IMR-90 (cell line): ENCODE data around the gene SYNGR4. TPM values are rescaled to one million over a fixed set of nuclear protein-coding genes. Genes with fewer than 3 reads are reported as not detected.

Source experiments
- ATAC-seq: fragments of 200-7000 bp; cut with Tn5 transposase; 2 replicates; pipeline ENCODE4 v1.9.1; 2020; ENCODE audit warnings: low read depth, mild to moderate bottlenecking, moderate library complexity
- BruUV-seq: library from RNA; stranded (reverse); fragments of 400-500 nt; replicated peaks from 2 replicates; lab custom pipeline; 2021; lab: Mats Ljungman, UMichigan
- CTCF ChIA-PET: fragments of 300-600 bp; formaldehyde crosslinking; extraction: SDS; loops from one replicate; lab custom pipeline; 2021; ENCODE audit warnings: antibody characterized with exemption; lab: Yijun Ruan, JAX
- POLR2A ChIA-PET: fragments of 300-600 bp; sonication (Branson Sonifier 250); formaldehyde crosslinking; loops from one replicate; lab custom pipeline; 2022; ENCODE audit warnings: antibody characterized with exemption; ENCODE audit not compliant: unreplicated experiment; lab: Charles Lee
- DNase-seq: peaks from one replicate; pipeline ENCODE4 v3.0.0; 2013
- H2AFZ ChIP-seq: replicated peaks from 2 replicates; pipeline ENCODE3; 2013; ENCODE audit warnings: low read length, mild to moderate bottlenecking; ENCODE audit not compliant: poor library complexity
- H2AK5ac ChIP-seq: 2 replicates; pipeline ENCODE4 v1.6.1; 2013; ENCODE audit warnings: low read depth, low read length, inconsistent platforms
- H2AK9ac ChIP-seq: replicated peaks from 2 replicates; pipeline ENCODE3; 2013; ENCODE audit warnings: mild to moderate bottlenecking, low read depth, low read length, moderate library complexity; ENCODE audit not compliant: poor library complexity
- H2BK120ac ChIP-seq: 2 replicates; pipeline ENCODE4 v1.6.1; 2013; ENCODE audit warnings: low read depth, low read length, inconsistent platforms
- H2BK15ac ChIP-seq: 3 replicates; pipeline ENCODE4 v1.6.1; 2013; ENCODE audit warnings: low read depth, low read length, inconsistent platforms
- H2BK20ac ChIP-seq: 2 replicates; pipeline ENCODE4 v1.6.1; 2013; ENCODE audit warnings: low read depth, mild to moderate bottlenecking, inconsistent platforms, low read length, moderate library complexity
- H2BK5ac ChIP-seq: 2 replicates; pipeline ENCODE4 v1.6.1; 2013; ENCODE audit warnings: mild to moderate bottlenecking, low read depth, low read length, inconsistent platforms; ENCODE audit not compliant: poor library complexity, severe bottlenecking
- H3K14ac ChIP-seq: replicated peaks from 2 replicates; pipeline ENCODE4 v1.6.1; 2013; ENCODE audit warnings: low read depth, low read length, inconsistent platforms
- H3K18ac ChIP-seq: 2 replicates; pipeline ENCODE4 v1.6.1; 2013; ENCODE audit warnings: low read depth, low read length, control low read depth
- H3K23ac ChIP-seq: 2 replicates; pipeline ENCODE4 v1.6.1; 2013; ENCODE audit warnings: low read depth, low read length, inconsistent platforms
- H3K27ac ChIP-seq: 2 replicates; pipeline ENCODE4 v1.5.1; 2013; ENCODE audit warnings: mild to moderate bottlenecking, control low read depth, low read length; ENCODE audit not compliant: insufficient read depth
- H3K27me3 ChIP-seq: 2 replicates; pipeline ENCODE4 v1.6.1; 2013; ENCODE audit warnings: low read length; ENCODE audit not compliant: control insufficient read depth, insufficient read depth
- H3K36me3 ChIP-seq: 2 replicates; pipeline ENCODE4 v1.6.1; 2013; ENCODE audit warnings: low read length, mixed read lengths; ENCODE audit not compliant: control insufficient read depth, insufficient read depth
- H3K4ac ChIP-seq: 2 replicates; pipeline ENCODE4 v1.6.1; 2013; ENCODE audit warnings: low read depth, low read length, inconsistent platforms
- H3K4me1 ChIP-seq: 2 replicates; pipeline ENCODE4 v1.6.1; 2013; ENCODE audit warnings: low read length, mixed read lengths; ENCODE audit not compliant: control insufficient read depth, insufficient read depth
- H3K4me2 ChIP-seq: 2 replicates; pipeline ENCODE4 v1.6.1; 2013; ENCODE audit warnings: low read depth, mild to moderate bottlenecking, control low read depth, low read length, moderate library complexity
- H3K4me3 ChIP-seq: 2 replicates; pipeline ENCODE4 v1.5.1; 2013; ENCODE audit warnings: low read depth, mild to moderate bottlenecking, control low read depth, low read length, moderate library complexity; ENCODE audit not compliant: insufficient read depth
- H3K56ac ChIP-seq: 2 replicates; pipeline ENCODE4 v1.6.1; 2013; ENCODE audit warnings: low read length, inconsistent platforms; ENCODE audit not compliant: insufficient read depth; ENCODE audit errors: extremely low read depth
- H3K79me1 ChIP-seq, 2 experiments: 2 replicates each; pipeline ENCODE4 v1.6.1; 2013; ENCODE audit warnings: low read length in 2 of 2, inconsistent platforms in 1 of 2, low read depth in 1 of 2
- H3K9ac ChIP-seq: 2 replicates; pipeline ENCODE4 v1.6.1; 2013; ENCODE audit warnings: low read depth, low read length, control low read depth
- H3K9me1 ChIP-seq: 2 replicates; pipeline ENCODE4 v1.6.1; 2013; ENCODE audit warnings: low read length, inconsistent platforms; ENCODE audit not compliant: insufficient read depth
- H3K9me3 ChIP-seq: 2 replicates; pipeline ENCODE4 v1.6.1; 2013; ENCODE audit warnings: low read length; ENCODE audit not compliant: control insufficient read depth, insufficient read depth
- H4K20me1 ChIP-seq: 2 replicates; pipeline ENCODE4 v1.6.1; 2013; ENCODE audit warnings: low read length, inconsistent platforms; ENCODE audit not compliant: insufficient read depth
- H4K5ac ChIP-seq: 2 replicates; pipeline ENCODE4 v1.6.1; 2013; ENCODE audit warnings: mild to moderate bottlenecking, low read depth, low read length, control low read depth
- H4K8ac ChIP-seq, 2 experiments: 2 replicates each; pipeline ENCODE4 v1.6.1; 2013; ENCODE audit warnings: low read depth in 2 of 2, low read length in 2 of 2, control low read depth in 1 of 2, inconsistent platforms in 1 of 2
- H4K91ac ChIP-seq: 2 replicates; pipeline ENCODE4 v1.6.1; 2013; ENCODE audit warnings: low read depth, low read length, inconsistent platforms; ENCODE audit not compliant: insufficient read depth
- CEBPB ChIP-seq: IDR thresholded peaks from 2 replicates; pipeline ENCODE4 v1.6.1; 2012; ENCODE audit warnings: low read depth, low read length, improper control_type of control experiment
- CTCF ChIP-seq: conservative IDR thresholded peaks from 2 replicates; pipeline ENCODE4 v1.5.1; 2012; ENCODE audit warnings: mild to moderate bottlenecking, low read depth, low read length, improper control_type of control experiment
- MAFK ChIP-seq: IDR thresholded peaks from 2 replicates; pipeline ENCODE4 v1.6.1; 2012; ENCODE audit warnings: low read depth, low read length, improper control_type of control experiment
- MAZ ChIP-seq: IDR thresholded peaks from 2 replicates; pipeline ENCODE4 v1.6.1; 2012; ENCODE audit warnings: low read depth, mild to moderate bottlenecking, low read length, improper control_type of control experiment, moderate library complexity, borderline replicate concordance
- RAD21 ChIP-seq: IDR thresholded peaks from 2 replicates; pipeline ENCODE4 v1.6.1; 2012; ENCODE audit warnings: low read length, improper control_type of control experiment
- SMC3 ChIP-seq: fragments of 150-350 bp; IDR thresholded peaks from 2 replicates; pipeline ENCODE4 v1.6.1; 2016; ENCODE audit warnings: low read depth, mild to moderate bottlenecking, antibody characterized with exemption, low read length, moderate library complexity
- WGBS, 2 experiments: methylation state at CpG; one replicate each; pipeline versions ENCODE4 v1.1.5 to v1.1.7; 2013; ENCODE audit warnings: missing lambda C conversion rate in 2 of 2; ENCODE audit not compliant: insufficient read length in 1 of 2; ENCODE audit errors: extremely low coverage in 2 of 2; 5-methylcytosine and 5-hydroxymethylcytosine counted together
- dilution Hi-C: fragments of 300-500 bp; cut with HindIII; formaldehyde crosslinking; loops from one replicate; pipeline ENCODE4 v1.14.3; 2018; ENCODE audit warnings: low sequenced_read_pairs; ENCODE audit not compliant: unreplicated experiment
- in situ Hi-C: fragments of 300-500 bp; cut with MboI; formaldehyde crosslinking; loops from 3 replicates; pipeline ENCODE4 v1.14.3; 2019; ENCODE audit warnings: low sequenced_read_pairs, inconsistent platforms, mixed read lengths
- intact Hi-C: fragments of 100-400 bp; cut with micrococcal nuclease; formaldehyde crosslinking; loops from 2 replicates; pipeline ENCODE4 v1.10.0; 2022
- polyA plus RNA-seq, 3 experiments: library from polyadenylated mRNA; depleted of rRNA; stranded (reverse); fragments of >200 nt; gene quantifications; 2 replicates each; pipeline ENCODE4 v1.2.3, GENCODE V29; 2012; ENCODE audit warnings: low replicate concordance in 1 of 3
- total RNA-seq: library from RNA; depleted of rRNA; stranded (reverse); fragments of >200 nt; gene quantifications from 2 replicates; pipeline ENCODE4 v1.2.3, GENCODE V29; 2012

The SYNGR4 gene
- total and polyA plus RNA-seq, 2 of the 4 experiments (the other 2 are of a cell fraction) = not detected

- Histone ChIP-seq H4K8ac (no peak overlapping the region), H2AK9ac (no peak overlapping the region), H3K27ac (no peak overlapping the region), H2BK120ac (no peak overlapping the region), H3K4me3 (no peak overlapping the region), H3K18ac (no peak overlapping the region), H3K36me3 (no peaks in the 10 kb centered on the region), H2BK20ac (no peak overlapping the region), H3K9ac (no peak overlapping the region), H3K14ac (no peak overlapping the region), H3K23ac (no peak overlapping the region), H2BK15ac (no peak overlapping the region), H3K79me1 (no peaks in the 10 kb centered on the region), H3K9me3 (no peaks in the 10 kb centered on the region), H3K4me1 (no peaks in the 10 kb centered on the region), H2AK5ac (no peak overlapping the region), H3K56ac (no peak overlapping the region), H4K91ac (no peak overlapping the region), H3K4ac (no peak overlapping the region), H2AFZ (peak overlapping the region; percentile 47), H2BK5ac (no peak overlapping the region), H3K4me2 (no peak overlapping the region), H4K20me1 (no peaks in the 10 kb centered on the region), H4K5ac (no peak overlapping the region), H3K9me1 (peaks cover 10% of the 10 kb centered on the region; the same call in 1 of the 2 replicates), H3K27me3 (no peaks in the 10 kb centered on the region)
- CTCF ChIA-PET = interaction anchor here (0.5 kb wide), 1 partner anchor 29 kb away, joined by 3 read pairs; a partner anchor contains a TSS
- in situ Hi-C loops (no loop called here), dilution Hi-C loops (no loop called here), intact Hi-C loops (no loop called here)
- BruUV-seq = no TSS peak
- POLR2A ChIA-PET = no interaction called here
- peak; percentile 84 for ATAC-seq
- WGBS, 2 experiments = 38% methylated on average over 4 of the region's 8 CpGs; no CpG with 5 or more reads in 1 of the 2 experiments
- peak; percentile 26 for DNase-seq
- TF ChIP-seq RAD21 = peak; percentile 51
- peak; percentile 47; the same call in 1 of the 2 replicates for TF ChIP-seq MAZ
- peak; percentile 59 for TF ChIP-seq CTCF
- no peak for TF ChIP-seq MAFK
- no peak for TF ChIP-seq CEBPB
- peak; percentile 57 for TF ChIP-seq SMC3
Observed at GRCh38 chr19:48351341-48351752, 12.8 kb upstream of the SYNGR4 start.
